Measurements from ENCODE around the gene YTHDF1. TPM values are rescaled to one million over a fixed set of nuclear protein-coding genes. Genes with fewer than 3 reads are reported as not detected.

The YTHDF1 gene
- total RNA-seq, 4 donors from 2014 or later, result 19.9 to 29.2 (median 22.9) TPM

DNA sequence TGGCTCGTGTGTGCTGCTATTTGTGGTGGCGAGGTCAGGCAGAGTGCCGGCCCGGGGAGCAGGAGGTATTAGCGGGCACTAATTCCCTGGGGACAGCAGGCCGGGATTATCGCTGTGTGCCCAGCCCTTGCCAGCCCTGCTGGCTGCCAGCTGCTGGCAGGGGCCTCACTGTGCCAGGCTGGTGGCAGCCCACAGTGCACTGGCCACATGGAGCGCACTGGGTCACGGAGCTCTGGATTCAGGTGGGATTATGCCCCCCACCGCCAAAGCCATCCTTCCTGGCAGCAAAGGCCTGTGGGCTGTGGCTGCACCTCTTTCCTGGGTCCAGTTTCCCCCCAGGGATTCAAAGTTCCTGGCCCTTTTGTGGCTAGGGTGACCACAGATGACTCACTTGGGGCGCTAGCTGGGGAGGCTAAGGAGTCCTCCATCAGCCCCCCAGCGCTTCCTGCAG is 59.7 kb downstream of the YTHDF1 start:
- Histone ChIP-seq H3K27ac (no peak overlapping the region), H3K9me3 (no peaks in the 10 kb centered on the region), H3K4me1 (peaks cover 0 to 18% (median 0%) of the 10 kb centered on the region in 3 donors), H3K27me3 (peaks cover 0 to 96% (median 0%) of the 10 kb centered on the region in 4 donors), H3K36me3 (no peaks in the 10 kb centered on the region), H3K4me3 (no peak overlapping the region)
- intact Hi-C loops (cut with DNase I), result no loop called here
- 50% methylated on average over 2 of the region's 12 CpGs; no CpG with 5 or more reads in 1 of the 2 donors for WGBS, 2 donors
- no peak for DNase-seq
- TF ChIP-seq, protein P1, sequence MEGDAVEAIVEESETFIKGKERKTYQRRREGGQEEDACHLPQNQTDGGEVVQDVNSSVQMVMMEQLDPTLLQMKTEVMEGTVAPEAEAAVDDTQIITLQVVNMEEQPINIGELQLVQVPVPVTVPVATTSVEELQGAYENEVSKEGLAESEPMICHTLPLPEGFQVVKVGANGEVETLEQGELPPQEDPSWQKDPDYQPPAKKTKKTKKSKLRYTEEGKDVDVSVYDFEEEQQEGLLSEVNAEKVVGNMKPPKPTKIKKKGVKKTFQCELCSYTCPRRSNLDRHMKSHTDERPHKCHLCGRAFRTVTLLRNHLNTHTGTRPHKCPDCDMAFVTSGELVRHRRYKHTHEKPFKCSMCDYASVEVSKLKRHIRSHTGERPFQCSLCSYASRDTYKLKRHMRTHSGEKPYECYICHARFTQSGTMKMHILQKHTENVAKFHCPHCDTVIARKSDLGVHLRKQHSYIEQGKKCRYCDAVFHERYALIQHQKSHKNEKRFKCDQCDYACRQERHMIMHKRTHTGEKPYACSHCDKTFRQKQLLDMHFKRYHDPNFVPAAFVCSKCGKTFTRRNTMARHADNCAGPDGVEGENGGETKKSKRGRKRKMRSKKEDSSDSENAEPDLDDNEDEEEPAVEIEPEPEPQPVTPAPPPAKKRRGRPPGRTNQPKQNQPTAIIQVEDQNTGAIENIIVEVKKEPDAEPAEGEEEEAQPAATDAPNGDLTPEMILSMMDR (IDR thresholded peaks at IDR 0.05), result no peak
- no peak for TF ChIP-seq POLR2A (IDR thresholded peaks at IDR 0.05)

DNA sequence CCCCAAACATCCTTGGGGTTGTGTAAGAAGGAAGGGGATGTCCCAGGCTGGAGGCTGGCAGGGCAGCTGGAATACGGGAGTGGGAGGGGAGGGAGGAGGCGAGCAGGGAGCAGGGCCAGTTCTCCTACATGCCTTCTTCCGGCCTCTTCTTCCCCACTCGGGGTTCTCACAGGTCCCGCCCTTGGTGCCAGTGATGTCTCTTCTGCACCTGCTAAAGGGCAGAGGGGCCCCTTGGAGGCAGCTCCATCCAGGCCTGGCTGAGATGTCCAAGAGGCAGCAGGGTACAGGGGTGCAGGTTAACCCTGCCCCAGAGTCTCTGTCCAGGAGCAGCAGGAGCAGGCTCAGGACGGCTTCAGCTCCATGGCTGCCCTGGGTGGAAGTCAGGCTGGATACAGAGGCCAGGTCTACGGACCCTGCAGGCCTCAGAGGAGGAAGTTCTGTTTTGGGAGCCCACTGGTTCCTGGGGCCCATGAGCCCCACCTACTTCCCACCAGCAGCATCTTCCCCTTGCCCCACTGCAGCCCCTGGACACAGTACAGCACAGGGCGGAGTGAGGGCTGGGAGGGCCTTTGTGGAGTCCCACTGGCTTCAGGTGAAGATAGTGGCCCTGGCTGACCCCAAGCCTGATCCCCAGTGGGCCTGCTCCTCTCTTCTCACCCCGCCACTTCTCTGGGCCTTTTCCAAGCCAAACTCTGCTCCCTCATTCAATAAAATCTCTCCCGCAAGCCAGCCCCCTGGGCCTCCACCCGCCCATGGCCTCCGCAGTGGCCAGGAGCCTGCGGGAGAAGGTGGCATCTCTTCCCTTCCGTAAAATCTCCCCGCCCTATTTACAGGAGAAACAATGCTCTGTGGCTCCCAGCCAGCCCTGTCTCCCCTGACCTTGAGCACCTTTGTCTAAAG is 60.4 kb downstream of the YTHDF1 start:
- Histone ChIP-seq H3K27ac (no peak overlapping the region), H3K27me3 (peaks cover 0 to 96% (median under 1%) of the 10 kb centered on the region in 4 donors), H3K9me3 (no peaks in the 10 kb centered on the region), H3K4me3 (no peak overlapping the region), H3K4me1 (peaks cover 0 to 24% (median 0%) of the 10 kb centered on the region in 3 donors), H3K36me3 (no peaks in the 10 kb centered on the region)
- intact Hi-C loops (cut with DNase I), result no loop called here
- 43 to 47% methylated on average over 9 to 10 of the region's 15 CpGs for WGBS, 2 donors
- TF ChIP-seq, protein P1 (IDR thresholded peaks at IDR 0.05), result no peak
- TF ChIP-seq POLR2A (IDR thresholded peaks at IDR 0.05), result no peak
- DNase-seq, result no peak

DNA sequence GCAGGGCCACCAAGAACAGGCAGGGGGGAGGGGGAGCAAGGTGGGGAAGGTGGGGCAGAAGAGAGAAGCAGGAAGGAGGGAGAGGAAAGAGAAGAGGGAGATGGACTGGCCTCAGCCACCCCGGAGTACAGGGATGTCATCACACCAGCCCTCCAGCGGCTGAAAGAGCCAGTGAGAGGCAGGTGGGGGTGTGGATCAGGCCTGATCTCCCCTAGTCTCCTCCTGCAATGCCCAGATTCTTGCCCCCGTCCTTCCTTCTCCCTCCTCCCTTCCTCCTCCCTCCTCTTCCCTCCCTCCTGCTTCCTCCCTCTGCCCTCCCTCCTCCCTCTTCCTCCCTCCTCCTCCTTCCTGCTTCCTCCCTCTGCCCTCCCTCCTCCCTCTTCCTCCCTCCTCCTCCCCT is 61.5 kb downstream of the YTHDF1 start:
- intact Hi-C loops (cut with DNase I), result no loop called here
- Histone ChIP-seq H3K4me3 (no peak overlapping the region), H3K36me3 (no peaks in the 10 kb centered on the region), H3K4me1 (peaks cover 0 to 24% (median 0%) of the 10 kb centered on the region in 3 donors), H3K9me3 (no peaks in the 10 kb centered on the region), H3K27ac (no peak overlapping the region), H3K27me3 (peaks cover 0 to 96% (median 3%) of the 10 kb centered on the region in 4 donors)
- WGBS, 2 donors, result 26 to 36% methylated on average over 3 of the region's 3 CpGs
- TF ChIP-seq, protein P1 (IDR thresholded peaks at IDR 0.05), result no peak
- TF ChIP-seq POLR2A (IDR thresholded peaks at IDR 0.05), result no peak
- no peak for DNase-seq

DNA sequence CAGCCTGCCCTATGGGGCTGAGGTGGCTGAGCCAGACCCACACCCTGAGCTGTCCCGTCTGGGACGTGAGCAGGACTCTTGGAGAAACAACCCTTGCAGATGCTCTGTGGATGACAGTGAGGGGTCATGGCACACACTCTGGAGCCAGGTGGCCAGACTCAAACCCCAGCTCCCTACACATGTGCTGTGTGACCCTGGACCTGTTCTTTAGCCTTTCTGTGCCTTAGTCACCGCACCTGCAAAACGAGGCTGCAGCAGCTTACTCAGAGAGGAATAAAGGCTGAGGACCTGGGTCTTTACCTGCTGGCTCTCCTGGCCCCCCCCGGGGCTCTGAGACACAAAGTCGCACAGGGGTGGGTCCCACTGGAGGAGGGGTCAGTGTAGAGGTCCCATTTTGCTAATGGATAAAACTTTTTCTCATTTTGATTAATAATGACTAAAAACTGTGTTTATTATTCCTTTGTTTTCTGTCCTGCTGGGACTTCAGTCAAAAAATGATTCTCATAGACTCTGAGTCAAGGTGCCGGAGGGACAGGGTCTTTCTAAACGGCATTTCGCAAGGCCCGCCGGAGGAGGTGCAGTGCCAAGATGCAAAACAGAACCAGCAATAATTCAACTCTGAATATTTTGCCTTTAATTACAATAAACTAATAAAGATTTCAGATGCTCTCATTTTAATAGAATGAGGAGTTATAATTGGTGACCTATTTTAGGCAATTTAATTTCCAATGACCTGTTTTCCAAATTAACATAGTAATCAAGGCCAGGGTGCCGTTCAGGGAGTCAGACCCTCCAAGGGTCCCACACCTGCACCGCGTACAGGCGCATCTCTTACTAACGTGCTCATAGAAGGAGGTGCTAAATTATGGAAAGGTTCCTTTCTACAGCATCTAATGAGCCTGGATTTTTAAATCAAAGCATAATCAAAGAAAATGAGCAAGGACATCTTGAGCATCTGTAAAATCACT is 62.4 kb downstream of the YTHDF1 start:
- Histone ChIP-seq H3K4me3 (no peak overlapping the region), H3K4me1 (peaks cover 0 to 24% (median 0%) of the 10 kb centered on the region in 3 donors), H3K27ac (no peak overlapping the region), H3K9me3 (peaks cover 0 to 5% (median under 1%) of the 10 kb centered on the region in 3 donors), H3K36me3 (no peaks in the 10 kb centered on the region), H3K27me3 (peaks cover 0 to 96% (median 3%) of the 10 kb centered on the region in 4 donors)
- TF ChIP-seq, protein P1 (IDR thresholded peaks at IDR 0.05), result no peak
- no peak for TF ChIP-seq POLR2A (IDR thresholded peaks at IDR 0.05)
- DNase-seq, result no peak
- 69 to 74% methylated on average over 12 to 14 of the region's 16 CpGs for WGBS, 2 donors
- intact Hi-C loops (cut with DNase I), result no loop called here

All from esophagus squamous epithelium (tissue), 5 donors.